GM04503 (cell line): ENCODE results near the gene ZNF76.

Source experiments
- DNase-seq: peaks from one replicate; pipeline ENCODE4 v3.0.0-alpha.2; 2012; ENCODE audit warnings: low read depth

Gene ZNF76

GRCh38 chr6:35259194-35259947 lies at the start of gene ZNF76:
TSS of gene ZNF76 (plus strand) at chr6:35259735. CDS start at chr6:35281152, 21,417 bp downstream.
- DNase-seq: peak; percentile 74

GRCh38 chr6:35213298-35213791 lies 46.2 kb upstream of the ZNF76 start:
- DNase-seq: no peak

- DNase-seq: no peak
These were observed 45.4 kb upstream of the ZNF76 start, which contains the start of gene SCUBE3 for GRCh38 chr6:35213824-35214756. TSS of gene SCUBE3 (plus strand) at chr6:35213956. CDS start at chr6:35214419, 463 bp downstream.

DNA sequence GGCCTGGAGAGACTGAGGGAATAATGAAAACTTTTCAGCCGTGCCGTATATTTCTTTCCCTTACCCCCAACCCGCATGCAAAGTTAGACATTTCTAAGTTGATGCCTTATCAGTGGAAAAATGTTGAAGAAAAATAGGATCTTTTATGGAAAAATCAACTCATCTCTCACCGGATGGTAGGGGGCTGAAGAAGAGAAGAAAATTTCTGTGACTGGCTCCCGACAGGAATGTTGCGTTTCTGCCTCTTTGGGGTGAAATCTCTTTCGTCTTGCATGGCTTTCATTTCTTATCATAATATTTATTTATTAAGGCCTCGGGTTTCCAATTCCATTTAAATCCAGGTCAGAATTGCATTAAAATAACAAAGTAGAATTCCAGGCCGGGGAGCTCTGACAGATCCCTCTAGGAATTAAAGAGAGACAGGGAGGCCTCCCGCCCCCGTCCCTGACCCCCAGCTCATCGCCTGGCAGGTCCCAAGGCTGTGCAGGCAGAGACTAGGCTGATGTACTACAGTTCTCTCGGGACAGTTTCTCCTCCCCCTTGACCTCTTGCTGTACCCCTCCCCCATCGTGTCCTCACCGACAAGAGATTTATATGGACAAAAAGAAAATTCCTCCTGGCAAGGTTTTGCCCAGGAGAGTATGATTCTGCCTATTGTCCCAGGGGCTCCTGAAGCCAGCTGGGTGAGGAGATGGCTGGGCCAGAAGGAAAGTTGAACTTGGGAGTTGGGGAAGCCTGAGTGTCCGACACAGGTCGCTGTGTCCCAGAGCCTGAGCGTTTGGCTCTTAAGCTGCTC lies 44.5 kb upstream of the ZNF76 start:
- no peak for DNase-seq

DNA sequence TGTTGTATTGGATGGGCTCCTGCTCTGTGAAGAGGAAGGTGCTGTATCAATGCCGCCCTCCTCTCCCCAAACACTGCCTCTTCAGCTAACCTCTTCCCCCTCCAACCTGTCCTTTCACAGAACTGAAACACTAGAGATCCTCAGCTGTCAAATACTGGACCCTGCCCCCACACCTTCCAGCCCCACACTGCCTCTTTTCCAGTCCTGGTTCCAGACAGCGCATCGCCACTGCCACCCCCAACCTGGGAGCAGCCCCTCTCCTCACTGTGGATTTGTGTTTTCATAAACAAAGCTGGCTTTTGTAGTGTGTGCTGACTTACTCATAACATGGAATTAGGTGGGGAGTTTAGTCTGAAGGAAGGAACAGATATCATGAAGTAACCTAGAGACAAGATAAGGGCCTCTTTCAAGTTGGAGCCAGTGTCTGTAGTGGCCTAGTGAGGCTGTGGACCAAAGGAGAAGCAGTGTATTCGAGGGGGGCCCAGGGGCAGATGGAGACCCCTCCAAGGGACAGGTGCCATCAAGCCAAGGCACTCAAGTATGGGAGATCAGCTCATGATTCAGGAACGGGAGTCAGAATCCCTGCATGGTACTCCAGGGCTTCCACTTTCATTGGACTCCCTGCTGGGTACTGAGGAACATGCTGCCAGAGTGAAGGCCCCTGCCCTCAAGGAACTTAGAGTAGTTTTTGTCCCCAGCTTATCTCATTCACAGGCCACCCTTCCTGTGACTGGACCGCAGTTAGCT lies 43.7 kb upstream of the ZNF76 start:
- no peak for DNase-seq

DNA sequence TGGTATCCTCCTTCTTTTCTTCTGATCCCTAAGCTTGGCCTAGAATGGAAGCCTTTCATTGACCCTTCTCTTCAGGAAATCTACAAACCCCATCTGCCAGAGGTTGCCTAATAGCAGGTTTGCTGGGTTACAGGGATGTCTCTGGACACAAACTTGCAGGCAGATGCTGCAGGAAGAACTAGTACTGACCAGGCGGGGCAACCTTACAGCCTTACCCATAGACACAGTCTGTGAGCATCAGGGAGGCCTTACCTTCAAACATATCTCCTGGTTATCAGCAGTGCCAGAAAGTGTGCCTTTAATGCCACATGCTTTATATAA lies 43.2 kb upstream of the ZNF76 start:
- DNase-seq: no peak

DNA sequence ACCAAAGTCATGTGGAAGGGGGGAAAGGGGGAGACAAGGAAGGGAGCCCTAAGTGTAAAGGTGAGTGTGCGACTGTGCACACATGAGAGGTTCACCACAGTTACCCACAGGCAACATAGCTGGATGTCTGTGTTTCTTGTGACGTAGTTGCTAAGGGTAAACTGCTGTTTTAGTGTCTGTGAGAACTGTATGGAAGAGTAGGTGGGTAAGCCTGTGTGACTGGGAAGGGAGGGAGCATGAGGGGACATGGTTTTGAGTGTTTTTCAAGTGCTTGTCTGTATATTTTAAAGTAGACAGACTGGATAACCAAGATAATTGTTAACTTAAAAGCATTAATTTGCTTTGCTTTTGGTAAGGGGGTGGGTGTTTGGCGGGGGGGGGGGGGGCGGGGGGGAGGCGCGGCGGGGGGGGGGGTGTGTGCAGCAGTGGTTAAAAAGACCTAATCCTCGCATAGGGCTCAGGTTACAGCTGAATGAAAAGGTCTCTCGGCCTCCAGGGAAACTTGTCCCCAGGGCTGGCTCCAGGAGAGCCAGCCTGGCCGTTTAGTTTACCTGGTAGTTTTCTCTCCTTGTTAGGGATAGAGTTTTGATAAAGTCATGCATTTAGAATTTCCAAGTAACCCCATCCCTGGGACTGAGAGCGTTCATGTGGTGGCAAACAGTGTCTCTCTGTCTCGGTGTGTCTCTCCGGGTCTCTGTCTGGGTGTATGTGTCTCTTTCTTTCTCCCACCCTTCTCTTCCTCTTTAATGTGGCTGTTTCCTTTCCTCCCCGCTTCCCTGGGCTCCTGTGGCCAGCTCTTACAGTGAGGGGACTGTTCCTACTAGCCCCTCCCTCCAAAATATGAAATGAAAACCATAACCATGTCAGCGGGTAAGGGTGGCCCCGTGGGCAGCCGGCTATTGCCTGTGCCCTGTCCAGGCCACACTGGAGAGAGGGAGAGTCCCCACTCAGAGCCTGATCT lies 42.4 kb upstream of the ZNF76 start:
- no peak for DNase-seq

DNA sequence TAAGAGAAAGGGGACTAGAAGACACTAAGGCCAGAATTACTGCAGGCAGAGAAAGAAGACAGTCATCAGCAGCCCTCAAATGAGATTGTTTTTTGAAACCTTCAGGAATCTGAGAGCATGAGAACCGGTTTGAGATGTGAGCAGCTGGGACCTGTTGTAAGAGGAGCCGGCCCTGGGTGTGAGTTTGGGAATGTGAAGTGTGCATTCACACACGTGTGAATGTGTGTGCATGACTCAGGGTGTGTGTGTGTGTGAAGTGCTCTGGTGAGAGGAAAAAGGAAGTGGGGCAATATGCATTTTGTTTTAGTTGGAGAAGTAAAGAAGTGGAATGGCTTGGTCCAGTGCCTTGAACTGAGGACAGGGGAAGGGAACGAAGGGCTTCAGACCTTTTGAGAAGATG lies 41.5 kb upstream of the ZNF76 start:
- no peak for DNase-seq

- DNase-seq: no peak
These were observed 41.1 kb upstream of the ZNF76 start for GRCh38 chr6:35218456-35218855.

DNA sequence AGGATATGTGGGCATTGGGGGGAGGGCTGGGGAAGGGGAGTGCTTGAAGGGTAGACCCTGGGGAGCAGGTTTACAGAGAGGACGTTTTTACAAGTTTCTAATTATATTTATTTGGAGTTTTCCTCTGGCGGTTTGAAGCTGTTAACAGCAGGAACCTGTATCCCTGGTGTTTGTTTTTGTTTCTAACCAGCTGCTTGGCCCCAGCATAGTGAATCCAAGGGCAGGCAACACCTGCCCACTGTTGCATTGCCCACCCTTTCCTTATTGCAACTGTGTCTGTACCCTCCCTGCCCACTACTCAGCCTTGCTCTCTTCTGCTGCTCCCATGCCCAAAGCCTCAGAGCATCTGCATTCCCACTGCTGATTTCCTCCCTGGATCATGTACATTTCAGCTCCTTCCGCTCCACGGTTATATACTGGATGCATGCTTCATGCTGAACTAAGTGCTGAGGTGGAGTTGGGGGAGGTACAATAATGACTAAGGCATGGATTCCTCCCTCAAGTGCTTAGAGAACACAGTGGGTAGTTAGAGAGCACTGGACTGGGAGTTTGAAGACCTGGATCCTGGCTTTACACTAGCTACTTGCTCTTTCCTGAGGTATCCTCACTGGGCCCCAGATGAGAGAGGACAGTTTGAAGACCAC lies 39.7 kb upstream of the ZNF76 start:
- DNase-seq: no peak

DNA sequence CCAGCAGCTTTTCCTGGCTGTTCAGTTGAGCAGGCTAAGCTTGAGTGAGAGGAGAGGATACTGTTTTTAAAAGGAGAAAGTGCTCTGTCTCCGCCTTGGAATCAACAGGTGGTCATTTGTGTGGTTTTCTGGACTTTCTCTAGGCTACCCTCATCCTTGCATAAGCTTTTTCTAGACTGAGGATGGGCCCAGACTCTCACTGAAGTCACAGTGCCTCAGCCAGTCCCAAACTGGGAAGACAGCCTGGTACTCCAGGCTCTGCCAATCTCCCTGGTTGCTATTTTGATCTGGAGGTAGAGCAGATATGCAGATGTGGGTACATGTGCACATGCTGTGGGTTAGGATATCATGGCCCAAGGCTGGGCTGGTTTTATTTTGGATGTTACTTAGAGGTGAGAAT lies 38.8 kb upstream of the ZNF76 start:
- DNase-seq: no peak

DNA sequence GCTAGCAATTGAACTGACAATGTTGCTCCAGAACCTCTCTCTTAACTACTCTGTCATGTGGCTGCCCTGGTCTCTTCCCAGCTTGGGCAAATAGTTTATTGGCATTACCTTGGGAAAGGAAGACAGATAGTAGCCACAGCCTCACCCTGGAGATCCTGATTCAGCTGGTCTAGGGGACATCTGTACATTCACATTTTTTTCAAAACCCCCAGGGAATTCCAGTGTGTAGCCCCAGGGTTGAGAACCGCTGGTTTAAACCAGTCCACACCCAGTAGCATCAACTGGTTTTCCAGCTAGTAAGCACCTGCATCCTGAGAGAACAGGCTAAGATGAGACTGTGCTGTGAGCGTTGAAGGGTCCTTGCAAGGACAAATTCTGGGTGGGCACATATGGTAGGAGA lies 36.1 kb upstream of the ZNF76 start:
- DNase-seq: no peak

GRCh38 chr6:35224720-35225119 lies 34.8 kb upstream of the ZNF76 start:
- DNase-seq: no peak

GRCh38 chr6:35228481-35228880 lies 31.1 kb upstream of the ZNF76 start:
- DNase-seq: no peak

DNA sequence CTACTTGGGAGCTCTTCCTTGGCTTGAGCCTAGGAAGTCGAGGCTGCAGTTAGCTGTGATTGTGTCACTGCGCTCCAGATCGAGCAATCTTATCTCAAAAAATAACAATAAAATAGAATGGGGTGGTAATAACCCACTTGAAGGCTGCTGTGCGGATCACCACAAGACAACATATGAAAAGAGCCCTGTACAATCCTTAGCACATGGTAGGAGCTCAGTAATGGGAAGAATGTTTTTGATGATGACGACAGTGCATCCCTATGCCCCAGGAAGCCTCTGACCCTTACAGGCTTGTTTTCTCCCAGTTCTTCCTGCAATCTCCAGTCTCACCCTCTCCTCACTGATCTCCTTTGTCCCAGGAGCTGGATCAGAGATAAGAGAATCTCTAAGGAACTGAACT lies 30.2 kb upstream of the ZNF76 start:
- no peak for DNase-seq

DNA sequence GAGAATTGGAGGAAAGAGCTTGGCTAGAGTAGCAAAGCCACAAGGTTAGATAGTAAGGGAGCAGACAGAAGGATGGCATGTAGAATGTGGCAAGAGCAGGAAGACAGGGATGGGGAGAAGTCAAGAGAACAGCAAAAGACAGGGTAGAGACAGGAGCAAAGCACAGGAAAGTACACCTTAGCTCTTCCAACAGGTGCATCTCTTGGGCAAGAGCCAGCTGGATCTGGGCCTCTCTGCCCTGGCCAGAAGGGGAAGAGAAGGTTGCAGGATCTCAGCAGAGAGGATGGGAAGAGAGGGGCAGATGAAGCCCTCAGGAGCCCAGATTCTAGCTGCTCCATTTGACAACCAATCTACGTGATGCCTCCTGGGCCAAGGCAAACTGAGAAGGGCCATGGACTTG lies 29.0 kb upstream of the ZNF76 start:
- DNase-seq: no peak

- no peak for DNase-seq
These were observed 28.6 kb upstream of the ZNF76 start for GRCh38 chr6:35230950-35231349.

DNA sequence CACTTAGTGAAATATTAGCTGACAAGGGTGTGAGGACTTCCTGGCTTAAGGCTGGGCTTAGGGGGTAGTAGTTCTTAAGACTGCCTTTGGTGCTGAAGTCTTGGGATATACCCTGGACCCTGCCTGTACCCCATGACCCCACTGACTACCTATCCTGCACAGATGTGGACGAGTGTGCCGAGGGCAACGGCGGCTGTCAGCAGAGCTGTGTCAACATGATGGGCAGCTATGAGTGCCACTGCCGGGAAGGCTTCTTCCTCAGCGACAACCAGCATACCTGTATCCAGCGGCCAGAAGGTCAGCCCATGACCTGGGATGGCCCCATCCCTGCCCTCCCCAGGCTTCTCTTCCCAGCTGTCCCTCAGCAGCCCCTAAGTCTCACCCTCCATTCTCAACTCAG lies 28.0 kb upstream of the ZNF76 start:
- DNase-seq: no peak

- DNase-seq: no peak
These were observed 24.6 kb upstream of the ZNF76 start for GRCh38 chr6:35234901-35235300.

DNA sequence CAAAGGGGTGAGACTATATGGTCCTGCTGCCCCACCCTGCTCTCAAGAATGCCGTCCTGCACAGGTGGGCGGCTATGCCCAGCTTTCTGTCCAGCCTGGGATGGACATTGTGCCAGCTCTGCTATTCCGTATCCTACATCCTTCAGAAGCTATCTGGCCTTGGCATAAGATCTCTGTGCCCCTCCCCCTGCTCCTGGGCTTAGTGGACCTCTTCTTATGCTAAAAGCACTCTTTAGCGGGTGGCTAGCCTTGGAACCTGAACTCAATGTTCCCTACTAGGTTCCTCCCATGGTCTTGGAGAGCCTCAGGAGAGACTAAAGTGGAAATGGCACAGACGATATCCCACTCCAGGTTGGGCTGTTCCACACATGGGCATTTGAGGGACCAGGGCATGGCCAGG lies 23.3 kb upstream of the ZNF76 start:
- DNase-seq: no peak
